Measurements from ENCODE around the gene GFRA4.

DNA sequence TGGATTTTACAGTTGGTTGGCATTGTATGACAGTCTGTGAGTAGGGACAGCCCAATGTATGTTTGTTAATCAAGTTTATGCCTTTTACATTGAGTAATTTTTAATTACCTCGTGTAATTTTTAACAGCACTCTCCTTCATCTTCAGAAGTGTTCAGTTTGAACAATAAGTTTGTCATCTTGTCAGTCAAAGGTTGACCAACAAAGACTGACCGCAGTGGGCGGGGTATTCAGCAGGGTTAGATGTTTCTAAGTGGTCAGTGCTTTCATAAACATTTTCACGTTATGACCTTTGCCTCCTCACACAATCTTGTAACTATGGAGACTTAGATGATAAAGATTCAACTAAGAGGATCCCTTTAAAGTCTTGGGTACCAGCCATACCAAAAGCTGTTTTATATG, 40.8 kb downstream of the GFRA4 start:
- TF ChIP-seq REST (IDR thresholded peaks at IDR 0.05; ENCODE audit: low read depth) (no peak), POLR2A (IDR thresholded peaks at IDR 0.05; ENCODE audit: borderline replicate concordance, extremely low read depth, insufficient read depth, insufficient read length) (no peak), YY1 (IDR thresholded peaks at IDR 0.05; ENCODE audit: extremely low read depth, insufficient replicate concordance, low read depth, low read length) (no peak), ZBTB33 (IDR thresholded peaks at IDR 0.05; ENCODE audit: extremely low read depth, insufficient replicate concordance, low read length) (no peak), RAD21 (IDR thresholded peaks at IDR 0.05; ENCODE audit: low read depth) (no peak)
